Right kidney (tissue), 1 donor: ENCODE results near the gene CCR5AS.
"Not testable (repeated sequence)": the region's sequence is repeated elsewhere in the genome, so short reads cannot be mapped to it uniquely, and the experiment has no call there.

Source experiments
- DNase-seq: peaks from one replicate; pipeline ENCODE4 v3.0.0-alpha.2; 2016

Gene CCR5AS

DNA sequence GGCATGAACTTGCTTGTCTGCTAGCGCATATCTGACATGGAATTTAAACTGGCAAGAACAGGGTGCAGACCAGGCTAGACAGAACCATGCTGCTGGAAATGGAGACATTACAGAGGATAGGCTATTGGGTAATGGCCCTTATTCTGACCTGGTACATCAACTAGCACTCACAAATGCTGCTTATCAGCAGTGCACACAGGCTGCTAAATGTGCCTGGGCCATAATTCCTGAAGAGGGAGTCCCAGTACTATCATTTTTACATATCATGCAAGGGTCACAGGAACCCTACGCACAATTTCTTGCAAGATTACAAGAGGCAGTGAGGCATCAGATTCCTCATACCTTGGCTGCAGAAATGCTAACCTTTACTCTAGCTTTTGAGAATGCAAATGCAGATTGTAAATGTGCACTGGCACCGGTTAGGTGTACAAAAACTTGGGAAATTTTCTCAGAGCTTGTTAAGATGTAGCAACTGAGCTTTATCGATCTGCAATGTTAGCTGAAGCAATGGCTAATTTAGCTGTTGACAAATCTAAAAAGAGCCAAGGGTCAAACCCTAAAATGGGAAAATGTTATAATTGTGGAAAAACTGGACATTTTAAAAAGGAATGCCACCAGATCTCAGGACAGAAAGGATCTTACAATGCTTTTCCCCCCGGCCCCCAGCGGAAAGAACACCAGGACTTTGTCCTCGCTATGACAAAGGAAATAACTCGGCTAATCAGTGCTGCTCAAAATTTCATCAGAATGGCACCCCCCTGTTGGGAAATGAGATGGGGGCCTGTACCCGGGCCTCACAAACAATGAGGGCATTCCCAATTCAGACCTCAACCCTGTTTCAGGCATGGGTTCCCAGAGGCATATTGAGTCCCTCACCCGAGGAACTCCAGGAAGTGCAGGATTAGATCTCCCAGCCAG lies 21.3 kb upstream of the CCR5AS start:
- DNase-seq = no peak

DNA sequence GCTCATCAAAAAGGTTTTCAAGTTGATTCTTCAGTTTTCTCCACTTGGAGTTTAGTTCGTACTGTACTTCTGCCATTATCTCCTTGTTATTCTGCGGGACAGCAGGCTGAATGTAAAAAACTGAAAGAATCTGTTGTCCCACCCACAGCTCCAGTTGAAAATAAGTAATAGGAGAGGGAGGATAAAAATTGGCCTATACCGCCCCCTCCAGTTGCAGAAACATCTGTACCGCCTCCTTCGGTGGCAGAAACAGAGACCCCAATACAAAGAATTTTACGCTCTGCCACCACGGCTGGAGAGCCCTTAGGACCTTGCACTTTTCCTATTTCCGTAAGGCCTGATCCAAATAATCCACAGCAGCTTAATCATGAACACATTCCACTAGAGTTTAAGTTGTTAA lies 20.5 kb upstream of the CCR5AS start:
- not testable (repeated sequence) for DNase-seq

DNA sequence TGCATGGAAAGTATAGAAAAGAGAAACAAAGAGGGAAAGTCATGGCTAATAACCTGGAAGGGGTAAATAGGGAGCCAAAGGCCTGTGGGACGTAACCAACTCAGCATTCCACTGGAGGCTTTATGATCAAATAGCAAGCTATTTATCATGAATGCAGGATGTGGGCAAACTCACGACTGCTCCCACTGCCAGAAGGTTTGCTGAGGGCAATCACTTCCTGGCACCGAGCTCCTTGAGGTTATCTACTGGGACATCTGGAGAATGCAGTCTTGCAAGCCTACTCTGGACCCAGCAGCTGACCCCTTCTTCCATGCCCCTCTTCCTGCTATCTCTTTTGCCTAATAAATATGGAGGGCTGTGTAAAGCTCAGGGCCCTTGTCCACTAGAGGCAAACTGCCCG lies 19.6 kb upstream of the CCR5AS start:
- DNase-seq = not testable (repeated sequence)

DNA sequence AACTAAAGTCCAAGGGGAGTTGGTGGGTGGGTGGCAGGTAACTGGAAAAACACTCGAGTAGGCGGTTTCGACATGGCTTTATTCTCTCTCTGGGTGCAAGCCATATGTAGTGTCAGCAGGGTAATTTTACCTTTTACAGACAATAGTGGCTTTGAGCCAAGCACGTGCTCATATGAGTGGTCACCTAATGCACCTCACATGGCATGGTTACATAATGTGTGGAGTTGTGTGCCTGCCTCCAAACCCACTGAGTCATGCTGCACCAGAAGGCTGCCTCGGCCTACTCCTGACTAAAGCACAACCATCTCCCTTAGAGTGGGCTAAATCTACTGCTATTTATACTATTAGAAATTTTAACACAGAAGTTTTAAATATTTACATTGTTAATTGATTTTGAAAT lies 16.7 kb upstream of the CCR5AS start:
- no peak for DNase-seq

DNA sequence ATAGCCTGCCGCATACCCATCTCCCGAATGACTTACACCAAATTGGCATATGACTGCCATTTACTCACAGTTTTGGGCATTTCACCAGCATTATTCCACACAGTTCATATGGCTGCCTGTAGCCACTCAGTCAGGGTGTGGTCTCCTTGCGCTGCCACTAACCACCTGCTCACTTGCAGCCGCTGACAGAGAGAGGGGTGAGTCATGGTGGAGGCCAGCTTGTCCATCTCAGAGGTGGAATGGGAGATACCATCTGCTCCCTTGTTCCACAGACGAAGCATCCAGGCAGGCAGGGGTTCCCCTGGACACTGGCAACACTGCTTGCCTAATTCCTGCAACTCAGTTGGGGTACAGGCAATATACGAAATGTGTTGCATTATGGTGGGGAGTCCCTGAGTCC lies 15.8 kb upstream of the CCR5AS start:
- no peak for DNase-seq

DNA sequence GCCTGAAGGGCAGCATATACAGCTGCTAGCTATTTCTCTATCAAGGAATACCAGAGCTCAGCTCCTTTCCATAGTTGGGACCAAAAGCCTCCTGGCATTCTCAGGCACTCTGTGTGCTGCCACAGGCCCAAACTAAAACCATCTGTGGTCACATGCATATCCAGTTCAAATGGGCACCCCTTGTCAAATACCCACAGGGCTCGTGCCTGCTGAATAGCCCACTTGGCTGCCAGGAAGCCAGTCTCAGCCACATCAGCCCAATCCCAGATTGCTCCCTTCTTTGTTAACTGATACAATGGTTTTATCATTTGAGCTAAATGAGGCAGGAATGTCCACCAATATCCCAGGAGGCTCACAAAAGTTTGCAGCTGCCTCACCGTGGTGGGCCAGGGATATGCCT lies 14.1 kb upstream of the CCR5AS start:
- DNase-seq = no peak

DNA sequence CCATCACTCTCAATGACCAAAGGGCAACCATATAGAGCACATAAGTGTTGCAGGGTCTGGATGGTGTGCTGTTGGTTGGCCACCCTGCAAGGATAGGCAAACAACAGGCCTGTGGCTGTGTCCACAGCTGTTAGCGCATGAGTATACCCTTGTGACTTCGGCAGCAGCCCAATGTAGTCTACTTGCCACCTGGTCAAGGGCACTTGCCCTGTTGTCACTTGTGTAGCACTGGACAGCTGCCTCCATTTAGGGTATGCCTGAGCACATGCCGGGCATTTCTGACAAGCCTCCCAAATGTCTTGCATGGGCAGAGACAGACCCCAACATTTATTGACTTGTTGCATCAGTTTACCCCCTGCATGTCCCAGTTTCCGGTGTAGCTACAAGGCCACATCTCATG lies 12.9 kb upstream of the CCR5AS start:
- no peak for DNase-seq

DNA sequence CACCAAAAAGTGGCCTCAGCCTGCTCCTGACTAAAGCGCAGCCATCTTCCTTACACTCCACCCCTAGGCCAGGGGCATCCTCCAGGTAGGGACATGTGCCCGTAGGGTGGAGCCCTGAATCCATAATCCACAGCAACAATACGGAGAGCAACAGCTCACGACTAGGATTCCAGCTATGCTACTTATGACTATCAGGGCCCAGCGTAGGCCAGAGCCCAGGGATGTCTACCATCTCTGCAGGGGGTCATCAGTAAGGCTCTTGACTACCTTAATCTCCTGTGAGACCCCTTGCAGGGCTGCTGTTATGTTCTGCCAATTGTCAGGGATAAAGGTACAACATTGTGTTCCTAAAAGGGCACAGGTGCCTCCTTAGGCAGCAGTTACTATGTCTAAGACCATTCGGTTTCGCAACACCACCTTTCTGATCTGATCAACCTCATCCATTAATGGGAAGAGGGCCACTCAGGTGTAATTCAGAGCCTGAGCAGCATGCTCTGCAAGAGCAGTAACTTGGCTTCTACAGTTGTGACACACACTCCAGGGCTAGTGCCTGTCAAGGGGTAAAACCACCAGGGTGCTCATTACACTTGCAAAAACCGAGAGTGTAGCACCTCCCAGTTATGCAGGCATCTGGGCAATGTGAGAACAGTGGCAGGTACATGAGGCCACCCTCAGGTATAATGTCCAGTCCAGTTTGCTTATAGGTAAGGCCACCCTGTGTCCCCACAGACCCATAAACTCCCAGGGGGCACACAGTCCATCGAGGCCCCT lies 11.2 kb upstream of the CCR5AS start:
- DNase-seq = no peak

DNA sequence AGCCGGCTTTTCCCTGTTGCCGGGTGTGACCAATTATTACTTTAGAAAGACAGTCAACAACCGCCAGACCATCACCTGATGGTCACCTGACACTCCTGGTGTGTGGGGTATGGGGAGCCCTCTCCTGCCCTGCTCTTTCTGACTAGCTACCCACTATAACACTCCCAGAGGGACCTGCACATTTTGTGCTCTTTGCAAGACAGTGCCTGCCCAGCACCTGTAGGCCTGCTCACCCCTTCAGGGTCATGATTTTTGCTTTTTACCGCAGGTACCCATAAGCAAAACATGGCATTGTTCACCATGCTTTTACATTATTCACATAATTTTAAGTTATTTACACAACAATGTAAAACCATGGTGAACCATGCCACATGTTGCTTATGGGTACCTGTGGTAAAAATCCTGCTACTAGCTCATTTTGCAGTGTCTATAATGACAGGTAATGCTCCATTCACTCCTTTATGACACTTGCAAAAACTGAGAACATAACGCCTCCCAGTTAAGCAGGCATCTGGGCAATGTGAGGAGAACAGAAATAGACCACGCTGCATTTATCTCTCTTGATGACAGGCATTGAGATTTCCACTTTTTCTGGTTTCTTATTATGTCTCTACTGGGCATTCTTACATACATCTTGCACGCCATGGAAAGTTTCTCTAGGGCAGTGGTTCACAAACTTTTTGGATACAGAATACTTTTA lies 10.1 kb upstream of the CCR5AS start:
- DNase-seq = no peak

DNA sequence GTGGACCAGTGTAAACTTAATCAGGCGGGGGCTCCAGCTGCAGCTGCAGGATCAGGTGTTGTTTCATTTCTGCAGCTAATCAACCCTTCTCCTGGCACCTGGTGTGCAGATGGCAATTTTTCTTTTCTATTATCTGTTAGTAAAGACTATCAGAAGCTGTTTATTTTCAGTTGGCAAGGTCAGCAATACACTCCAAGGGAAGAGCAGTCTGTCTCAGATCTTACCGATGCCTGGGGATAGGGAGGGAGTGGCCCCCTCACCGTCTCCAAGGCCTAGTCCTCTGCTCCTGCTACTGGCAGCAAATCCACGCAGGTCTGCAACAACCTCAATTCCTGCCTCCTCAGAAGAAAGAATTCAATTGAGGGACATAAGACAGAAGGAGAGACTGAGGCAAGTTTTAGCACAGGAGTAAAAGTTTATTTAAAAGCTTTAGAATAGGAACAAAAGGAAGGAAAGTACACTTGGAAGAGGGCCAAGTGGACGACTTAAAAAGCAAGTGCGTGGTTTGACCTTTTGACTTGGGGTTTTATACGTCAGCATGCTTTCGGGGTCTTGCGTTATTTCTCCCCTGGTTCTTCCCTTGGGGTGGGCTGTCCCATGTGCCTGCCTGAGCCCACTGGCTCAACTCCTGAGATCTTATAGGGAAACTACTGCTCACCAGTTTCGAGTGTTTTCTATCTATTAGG lies 9.4 kb upstream of the CCR5AS start:
- DNase-seq = no peak

DNA sequence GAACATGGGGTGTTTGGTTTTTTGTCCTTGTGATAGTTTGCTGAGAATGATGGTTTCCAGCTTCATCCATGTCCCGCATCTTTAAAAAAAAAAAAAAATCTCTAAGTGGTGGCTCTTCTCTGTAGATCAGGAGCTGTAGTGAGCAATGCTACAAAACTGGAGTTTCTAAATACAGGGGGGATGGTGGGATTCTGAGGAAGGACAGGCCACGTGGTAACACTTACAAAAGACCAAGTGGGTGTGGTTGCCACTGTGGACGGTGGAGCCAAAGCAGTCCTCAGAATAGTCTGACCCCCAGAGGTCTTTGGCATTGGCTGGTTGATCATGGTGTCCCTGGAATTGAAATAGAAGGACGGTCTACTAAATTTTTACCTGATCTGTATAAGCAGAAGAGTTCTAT lies 7.9 kb upstream of the CCR5AS start:
- DNase-seq = no peak

DNA sequence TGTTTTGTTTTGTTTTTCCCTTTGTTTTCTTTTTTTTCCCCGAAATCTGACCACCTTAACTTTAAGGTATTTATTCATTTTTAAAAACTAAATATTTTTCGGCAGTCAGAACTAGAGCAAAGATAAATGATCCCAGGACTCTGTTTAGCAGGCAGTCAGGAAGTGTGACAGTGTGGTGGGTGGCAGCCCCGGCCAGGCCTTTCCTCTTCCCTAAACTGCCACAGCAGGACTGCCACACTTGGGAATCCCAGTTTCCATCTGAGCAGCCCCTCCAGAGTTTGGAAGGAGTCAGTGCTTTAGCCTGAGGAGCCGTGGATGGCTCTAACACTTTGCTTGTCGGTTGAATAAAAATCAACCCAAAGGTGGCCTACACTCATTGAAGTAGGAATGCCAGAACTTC lies 7.1 kb upstream of the CCR5AS start:
- no peak for DNase-seq

DNA sequence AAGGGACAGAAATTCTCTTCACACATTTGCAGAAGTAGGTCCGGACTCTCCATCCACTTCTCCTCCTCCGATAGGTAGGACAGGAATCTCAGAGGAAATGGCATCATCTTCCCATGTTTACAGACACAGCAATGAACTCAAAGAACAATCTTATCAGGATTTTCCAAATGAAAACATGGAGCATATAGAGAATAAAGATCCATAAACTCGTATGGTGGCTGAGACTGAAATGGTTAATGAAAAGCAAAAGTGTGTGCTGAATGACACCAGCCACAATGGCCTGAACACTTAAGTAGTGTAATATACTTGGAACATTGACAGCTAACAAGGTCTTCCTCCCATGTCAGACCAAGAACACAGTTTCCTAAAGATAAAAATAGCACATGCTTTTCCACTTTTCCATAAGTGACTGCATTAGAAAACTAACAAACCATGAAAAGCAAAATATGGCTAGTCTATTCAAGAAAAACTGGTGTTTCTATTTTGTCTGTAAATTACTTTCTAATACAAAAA lies 6.0 kb upstream of the CCR5AS start:
- DNase-seq = no peak

DNA sequence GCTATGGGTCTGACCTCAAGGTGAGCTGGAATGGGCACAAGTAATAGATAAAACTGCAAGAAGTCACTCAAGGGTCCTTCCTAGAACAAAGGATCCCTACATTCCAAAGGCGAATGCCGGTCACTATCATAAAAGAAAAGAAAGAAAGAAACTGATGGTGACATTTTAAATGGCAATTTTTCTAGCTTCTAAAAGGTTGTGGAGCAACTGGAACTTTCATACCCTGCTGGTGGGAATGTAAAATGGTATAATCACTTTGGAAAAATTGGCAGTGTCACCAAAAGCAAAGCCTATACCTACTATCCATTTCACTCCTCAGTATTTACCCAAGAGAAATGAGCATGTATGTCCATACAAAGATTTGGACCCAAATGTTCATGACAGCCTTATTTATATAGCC lies 4.4 kb upstream of the CCR5AS start:
- no peak for DNase-seq

DNA sequence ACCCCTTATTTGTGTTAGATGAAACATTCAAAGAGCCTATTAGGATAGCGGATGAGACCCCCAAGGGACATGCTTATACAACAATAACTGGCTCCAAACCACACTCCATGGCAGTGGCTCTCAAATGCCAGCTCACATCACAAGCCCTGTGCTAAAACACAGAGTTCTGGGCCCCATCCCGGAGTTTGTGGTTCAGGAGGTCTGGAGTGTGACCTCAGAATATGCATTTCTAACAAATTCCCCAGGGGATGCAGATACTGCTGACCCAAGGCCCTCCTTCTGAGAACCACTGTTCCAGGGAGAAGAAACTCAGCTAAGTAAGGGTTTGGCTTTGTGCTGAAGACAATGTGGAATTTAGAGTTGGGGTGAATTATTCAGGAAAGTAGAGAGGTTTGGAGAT lies 3.8 kb upstream of the CCR5AS start:
- no peak for DNase-seq

DNA sequence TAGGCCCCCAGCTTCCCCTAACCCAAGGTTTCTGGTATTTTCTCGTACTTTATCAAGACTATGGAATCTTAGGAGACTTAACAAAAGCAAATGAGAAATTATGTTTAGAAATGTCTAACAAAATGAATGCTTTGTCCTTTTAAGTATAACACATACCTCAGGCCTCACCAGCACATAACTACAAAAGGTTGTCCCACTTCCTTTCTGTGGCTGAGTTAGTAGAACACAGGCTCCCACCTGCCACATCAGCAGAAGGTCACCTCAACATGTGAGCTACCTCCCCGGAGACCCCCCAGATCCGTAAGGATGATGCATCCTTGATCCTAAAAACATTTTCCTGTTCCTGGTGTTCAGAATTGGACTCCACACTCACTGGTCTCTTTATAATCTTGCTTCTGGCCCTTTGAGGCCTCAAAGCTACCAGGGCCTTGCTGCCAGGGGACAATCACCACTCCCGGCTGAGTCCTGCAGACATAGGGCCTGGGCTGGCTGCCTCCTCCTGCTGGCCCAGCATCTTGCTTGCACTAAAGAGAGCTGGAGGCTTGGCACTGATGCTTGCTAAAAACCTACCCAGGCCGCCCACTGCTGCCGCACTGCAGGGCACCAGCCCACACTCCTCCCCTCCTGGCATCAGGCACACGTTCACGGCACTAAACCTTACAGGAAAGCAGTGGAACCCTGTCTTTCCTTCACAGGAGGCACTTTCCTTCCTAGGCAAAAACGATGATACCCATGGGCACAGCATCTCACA lies 3.0 kb upstream of the CCR5AS start:
- DNase-seq = no peak

DNA sequence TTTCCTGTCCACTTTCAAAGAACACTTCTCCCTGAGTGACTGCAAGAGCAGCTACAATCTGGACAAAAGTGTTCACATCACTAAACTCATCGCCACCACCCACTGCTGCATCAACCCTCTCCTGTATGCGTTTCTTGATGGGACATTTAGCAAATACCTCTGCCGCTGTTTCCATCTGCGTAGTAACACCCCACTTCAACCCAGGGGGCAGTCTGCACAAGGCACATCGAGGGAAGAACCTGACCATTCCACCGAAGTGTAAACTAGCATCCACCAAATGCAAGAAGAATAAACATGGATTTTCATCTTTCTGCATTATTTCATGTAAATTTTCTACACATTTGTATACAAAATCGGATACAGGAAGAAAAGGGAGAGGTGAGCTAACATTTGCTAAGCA lies 2.0 kb upstream of the CCR5AS start:
- no peak for DNase-seq

DNA sequence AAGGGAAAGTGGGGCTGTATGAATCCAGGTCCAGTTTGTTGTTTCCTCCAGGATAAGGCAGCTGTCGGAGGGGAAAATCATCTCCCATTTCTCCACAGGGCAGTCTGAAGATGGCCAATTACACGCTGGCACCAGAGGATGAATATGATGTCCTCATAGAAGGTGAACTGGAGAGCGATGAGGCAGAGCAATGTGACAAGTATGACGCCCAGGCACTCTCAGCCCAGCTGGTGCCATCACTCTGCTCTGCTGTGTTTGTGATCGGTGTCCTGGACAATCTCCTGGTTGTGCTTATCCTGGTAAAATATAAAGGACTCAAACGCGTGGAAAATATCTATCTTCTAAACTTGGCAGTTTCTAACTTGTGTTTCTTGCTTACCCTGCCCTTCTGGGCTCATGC lies 1.1 kb upstream of the CCR5AS start:
- DNase-seq = no peak

DNA sequence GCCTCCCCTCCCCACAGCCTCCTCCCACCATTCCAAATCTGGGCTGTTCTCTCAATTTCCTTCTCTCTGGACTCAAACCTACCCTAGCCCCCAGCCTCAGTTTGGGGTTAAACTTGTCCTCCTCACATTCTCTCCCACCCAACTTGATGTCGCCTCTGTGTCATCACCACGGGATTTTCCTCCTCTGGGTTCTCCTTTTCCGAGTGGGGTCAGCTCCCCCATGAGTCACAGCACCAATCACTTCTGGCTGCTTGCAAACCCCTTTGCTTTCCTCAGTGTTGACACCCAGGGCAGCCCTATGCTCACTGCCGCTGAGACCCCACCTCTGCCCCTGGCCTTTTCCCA lies 451 bp downstream of the CCR5AS start:
- DNase-seq = no peak

DNA sequence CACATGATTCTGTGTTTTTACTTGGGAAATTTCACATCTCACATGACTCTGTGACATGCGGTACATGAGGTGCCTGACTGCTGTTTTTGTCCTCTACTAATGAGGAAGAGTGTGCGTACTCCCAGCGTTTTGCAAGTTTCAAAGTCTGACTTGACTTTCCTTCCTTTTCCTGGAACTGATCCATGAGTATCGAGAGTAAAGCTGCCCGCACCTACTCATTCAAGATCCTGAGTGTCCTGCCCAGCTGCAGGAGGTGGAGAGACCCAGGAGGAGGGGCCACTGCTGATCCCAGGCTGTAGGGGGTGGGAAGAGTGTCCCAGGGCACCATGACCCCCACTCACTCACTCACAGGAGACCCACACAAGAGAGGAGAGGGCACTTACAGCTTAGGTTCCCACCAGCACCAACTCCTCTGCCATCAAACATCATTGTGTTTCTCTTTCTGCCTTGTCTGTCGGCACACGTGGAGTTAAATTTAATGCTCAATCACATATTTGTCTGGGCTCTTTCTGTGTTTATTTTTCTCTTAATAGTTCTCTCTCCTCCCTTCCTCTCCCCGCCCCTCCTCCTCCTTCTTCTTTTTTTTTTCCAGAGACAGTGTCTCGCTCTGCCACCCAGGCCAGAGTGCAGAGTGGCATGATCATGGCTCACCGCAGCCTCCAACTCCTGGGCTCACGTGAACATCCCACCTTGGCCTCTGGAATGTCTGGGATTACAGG lies 1.4 kb downstream of the CCR5AS start:
- DNase-seq = peak; percentile 39

DNA sequence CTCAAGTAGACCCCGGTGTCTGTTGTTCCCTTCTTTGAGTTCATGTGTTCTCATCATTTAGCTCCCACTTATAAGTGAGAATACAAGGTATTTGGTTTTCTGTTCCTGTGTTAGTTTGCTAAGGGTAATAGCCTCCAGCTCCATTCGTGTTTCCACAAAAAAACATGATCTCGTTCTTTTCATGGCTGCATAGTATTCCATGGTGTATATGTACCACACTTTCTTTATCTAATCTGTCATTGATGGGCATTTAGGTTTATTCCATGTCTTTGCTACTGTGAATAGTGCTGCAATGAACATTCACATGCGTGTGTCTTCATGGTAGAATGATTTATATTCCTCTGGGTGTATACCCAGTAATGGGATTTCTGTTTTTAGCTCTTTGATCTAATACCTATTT lies 4.0 kb downstream of the CCR5AS start:
- not testable (repeated sequence) for DNase-seq
